Erythroblast (primary cell): ENCODE data around the gene EXOC8.

Experiments used
- GATA1 ChIP-seq: IDR thresholded peaks from 2 replicates; pipeline ENCODE4 v1.6.1; 2011; ENCODE audit warnings: low read depth, mild to moderate bottlenecking, control low read depth, low read length, moderate library complexity
- POLR2A ChIP-seq: IDR thresholded peaks from 2 replicates; pipeline ENCODE4 v1.6.1; 2011; ENCODE audit warnings: mild to moderate bottlenecking, low read length

- TF ChIP-seq POLR2A (no peak), GATA1 (no peak)
Measured at GRCh38 chr1:231286603-231287002, 51.0 kb downstream of the EXOC8 start.
